CD14-positive monocyte (primary cell): ENCODE data around the gene KLK12. TPM values are rescaled to one million over a fixed set of nuclear protein-coding genes. Genes with fewer than 3 reads are reported as not detected.

Source experiments
- DNase-seq, 3 donors: peaks; one replicate each; pipeline ENCODE4 v3.0.0-alpha.2; 2011 to 2022
- H2AFZ ChIP-seq: 2 replicates; pipeline ENCODE4 v1.6.0; 2012; ENCODE audit warnings: mild to moderate bottlenecking, low read depth, low read length, inconsistent platforms; ENCODE audit not compliant: insufficient read depth, poor library complexity, severe bottlenecking
- H3K27ac ChIP-seq, 2 donors: 1 replicate in 1 of 2; 2 replicates in 1 of 2; pipeline ENCODE4 v1.5.1; 2012 to 2013; ENCODE audit warnings: low read length in 2 of 2, control low read depth in 1 of 2, inconsistent platforms in 1 of 2, low read depth in 1 of 2, mild to moderate bottlenecking in 1 of 2
- H3K27me3 ChIP-seq, 2 donors: one replicate each; pipeline versions ENCODE4 v1.6.0 to v1.6.1; 2011 to 2013; ENCODE audit warnings: low read length in 2 of 2; ENCODE audit not compliant: control insufficient read depth in 2 of 2, insufficient read depth in 2 of 2
- H3K36me3 ChIP-seq, 2 donors: replicated peaks in 1 of 2; 1 replicate in 1 of 2; 2 replicates in 1 of 2; pipeline versions ENCODE4 v1.5.1 to v1.6.1; 2012 to 2013; ENCODE audit warnings: low read length in 2 of 2, control low read depth in 1 of 2, inconsistent platforms in 1 of 2, mild to moderate bottlenecking in 1 of 2; ENCODE audit not compliant: insufficient read depth in 2 of 2, control insufficient read depth in 1 of 2
- H3K4me1 ChIP-seq, 2 donors: 1 replicate in 1 of 2; 2 replicates in 1 of 2; pipeline versions ENCODE4 v1.5.1 to v1.6.1; 2012 to 2013; ENCODE audit warnings: low read length in 2 of 2, control low read depth in 1 of 2, inconsistent platforms in 1 of 2, mild to moderate bottlenecking in 1 of 2, moderate library complexity in 1 of 2; ENCODE audit not compliant: insufficient read depth in 2 of 2, control insufficient read depth in 1 of 2
- H3K4me2 ChIP-seq: replicated peaks from 2 replicates; pipeline ENCODE3; 2012; ENCODE audit warnings: low read length, moderate library complexity, mild to moderate bottlenecking; ENCODE audit not compliant: poor library complexity, severe bottlenecking; ENCODE audit errors: extremely low read depth
- H3K4me3 ChIP-seq, 3 experiments: fragments of 200-600 bp in 1 of 3; sonication (generic) in 1 of 3; replicated peaks in 1 of 3; 1 replicate in 2 of 3; 2 replicates in 1 of 3; pipeline ENCODE4 v1.5.1; 2011 to 2013; ENCODE audit warnings: low read length in 3 of 3, mild to moderate bottlenecking in 3 of 3, control low read depth in 2 of 3, low read depth in 2 of 3, inconsistent platforms in 1 of 3, moderate library complexity in 1 of 3
- H3K79me2 ChIP-seq: 2 replicates; pipeline ENCODE4 v1.6.0; 2012; ENCODE audit warnings: mild to moderate bottlenecking, control low read depth, inconsistent platforms, low read length, moderate library complexity; ENCODE audit not compliant: insufficient read depth
- H3K9ac ChIP-seq: 2 replicates; pipeline ENCODE4 v1.6.0; 2017; ENCODE audit warnings: low read length, mild to moderate bottlenecking; ENCODE audit not compliant: insufficient read depth, poor library complexity, severe bottlenecking
- H3K9me3 ChIP-seq, 2 donors: replicated peaks in 1 of 2; 1 replicate in 1 of 2; 2 replicates in 1 of 2; pipeline versions ENCODE4 v1.5.1 to v1.6.1; 2012 to 2013; ENCODE audit warnings: low read length in 2 of 2, control low read depth in 1 of 2; ENCODE audit not compliant: control insufficient read depth in 1 of 2, insufficient read depth in 1 of 2
- H4K20me1 ChIP-seq: 2 replicates; pipeline ENCODE4 v1.6.0; 2012; ENCODE audit warnings: mild to moderate bottlenecking, low read length, control low read depth, moderate library complexity; ENCODE audit not compliant: insufficient read depth
- H3K27ac Mint-ChIP-seq, 7 donors: one replicate each; pipeline ENCODE4 v1.8.0; 2020; ENCODE audit warnings: mild to moderate bottlenecking in 7 of 7, mixed read lengths in 7 of 7, moderate library complexity in 6 of 7, inconsistent platforms in 2 of 7
- H3K27me3 Mint-ChIP-seq, 3 donors: one replicate each; pipeline ENCODE4 v1.8.0; 2021 to 2022; ENCODE audit warnings: low read depth in 3 of 3, mild to moderate bottlenecking in 3 of 3, mixed read lengths in 3 of 3, moderate library complexity in 3 of 3, inconsistent platforms in 1 of 3
- H3K36me3 Mint-ChIP-seq, 2 donors: one replicate each; pipeline ENCODE4 v1.8.0; 2020; ENCODE audit warnings: mixed read lengths in 2 of 2, inconsistent platforms in 1 of 2, mild to moderate bottlenecking in 1 of 2
- H3K4me1 Mint-ChIP-seq: one replicate; pipeline ENCODE4 v1.8.0; 2020; ENCODE audit warnings: mild to moderate bottlenecking, mixed read lengths
- H3K4me3 Mint-ChIP-seq, 2 donors: one replicate each; pipeline ENCODE4 v1.8.0; 2020; ENCODE audit warnings: mild to moderate bottlenecking in 2 of 2, mixed read lengths in 2 of 2, moderate library complexity in 1 of 2
- H3K9me3 Mint-ChIP-seq, 7 donors: one replicate each; pipeline ENCODE4 v1.8.0; 2020 to 2022; ENCODE audit warnings: mixed read lengths in 7 of 7, mild to moderate bottlenecking in 6 of 7, moderate library complexity in 6 of 7, inconsistent platforms in 2 of 7
- WGBS: methylation state at CpG from one replicate; pipeline ENCODE4 v1.1.5; 2013; ENCODE audit warnings: missing lambda C conversion rate; ENCODE audit not compliant: insufficient coverage; 5-methylcytosine and 5-hydroxymethylcytosine counted together
- intact Hi-C, 2 donors: fragments of 100-400 bp; cut with micrococcal nuclease; formaldehyde crosslinking; loops; one replicate each; pipeline versions ENCODE4 v1.15.0 to v1.15.1; 2023
- polyA plus RNA-seq, 3 donors: library from polyadenylated mRNA; depleted of rRNA in 1 of 3; unstranded in 2 of 3; stranded (reverse) in 1 of 3; fragments of 300-500 nt in 2 of 3; fragments of >200 nt in 1 of 3; fragmentation: Illumina TruSeq in 2 of 3; gene quantifications; 1 replicate in 2 of 3; 2 replicates in 1 of 3; pipeline ENCODE4 v1.2.3, GENCODE V29; 2012 to 2021
- TF ChIP-seq, protein P1 (sequence below): fragments of 200-600 bp; IDR thresholded peaks from one replicate; pipeline ENCODE4 v1.8.0; 2022; ENCODE audit warnings: antibody characterized with exemption, mild to moderate bottlenecking

The KLK12 gene
- polyA plus RNA-seq, 3 donors: not detected

DNA sequence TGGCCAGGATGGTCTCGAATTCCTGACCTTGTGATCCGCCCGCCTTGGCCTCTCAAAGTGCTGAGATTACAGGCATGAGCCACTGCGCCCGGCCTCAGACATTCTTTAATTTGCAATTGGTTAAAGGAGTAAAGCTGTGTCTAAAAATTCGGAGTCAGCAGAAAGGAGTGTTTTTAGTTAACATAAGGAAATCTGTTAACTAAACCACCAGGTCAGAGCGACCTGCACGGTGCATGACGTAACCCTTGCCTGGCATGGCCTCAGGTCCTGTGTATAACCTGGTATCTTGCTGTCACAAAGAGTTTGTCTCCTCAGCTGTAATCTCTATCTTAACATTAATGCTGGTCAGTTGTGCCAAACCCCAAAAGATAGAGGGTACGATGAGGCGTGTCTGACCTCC lies 9.5 kb upstream of the KLK12 start:
- Mint-ChIP-seq H3K27me3 (peaks cover 8 to 23% (median 21%) of the 10 kb centered on the region in 3 donors), H3K4me3 (no peak overlapping the region), H3K9me3 (peaks cover 0 to 17% (median 0%) of the 10 kb centered on the region in 7 donors), H3K4me1 (no peaks in the 10 kb centered on the region), H3K27ac (no peak overlapping the region), H3K36me3 (no peaks in the 10 kb centered on the region)
- DNase-seq: no peak
- Histone ChIP-seq H2AFZ (no peak overlapping the region), H3K36me3 (no peaks in the 10 kb centered on the region), H3K4me2 (no peak overlapping the region), H3K27ac (no peak overlapping the region), H3K9ac (no peak overlapping the region), H3K4me3 (no peak overlapping the region), H3K79me2 (no peaks in the 10 kb centered on the region), H3K27me3 (peaks cover 0 to 5% of the 10 kb centered on the region in 2 donors), H4K20me1 (no peaks in the 10 kb centered on the region), H3K9me3 (no peaks in the 10 kb centered on the region), H3K4me1 (no peaks in the 10 kb centered on the region)
- WGBS: 100% methylated on average over 4 of the region's 11 CpGs
- intact Hi-C loops: no loop called here
- TF ChIP-seq, protein P1, sequence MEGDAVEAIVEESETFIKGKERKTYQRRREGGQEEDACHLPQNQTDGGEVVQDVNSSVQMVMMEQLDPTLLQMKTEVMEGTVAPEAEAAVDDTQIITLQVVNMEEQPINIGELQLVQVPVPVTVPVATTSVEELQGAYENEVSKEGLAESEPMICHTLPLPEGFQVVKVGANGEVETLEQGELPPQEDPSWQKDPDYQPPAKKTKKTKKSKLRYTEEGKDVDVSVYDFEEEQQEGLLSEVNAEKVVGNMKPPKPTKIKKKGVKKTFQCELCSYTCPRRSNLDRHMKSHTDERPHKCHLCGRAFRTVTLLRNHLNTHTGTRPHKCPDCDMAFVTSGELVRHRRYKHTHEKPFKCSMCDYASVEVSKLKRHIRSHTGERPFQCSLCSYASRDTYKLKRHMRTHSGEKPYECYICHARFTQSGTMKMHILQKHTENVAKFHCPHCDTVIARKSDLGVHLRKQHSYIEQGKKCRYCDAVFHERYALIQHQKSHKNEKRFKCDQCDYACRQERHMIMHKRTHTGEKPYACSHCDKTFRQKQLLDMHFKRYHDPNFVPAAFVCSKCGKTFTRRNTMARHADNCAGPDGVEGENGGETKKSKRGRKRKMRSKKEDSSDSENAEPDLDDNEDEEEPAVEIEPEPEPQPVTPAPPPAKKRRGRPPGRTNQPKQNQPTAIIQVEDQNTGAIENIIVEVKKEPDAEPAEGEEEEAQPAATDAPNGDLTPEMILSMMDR: no peak

GRCh38 chr19:51043497-51043896 lies 8.7 kb upstream of the KLK12 start:
- Mint-ChIP-seq H3K4me3 (no peak overlapping the region), H3K27ac (no peak overlapping the region), H3K36me3 (no peaks in the 10 kb centered on the region), H3K9me3 (peaks cover 0 to 13% (median 0%) of the 10 kb centered on the region in 7 donors), H3K4me1 (no peaks in the 10 kb centered on the region), H3K27me3 (peaks cover 8 to 22% (median 15%) of the 10 kb centered on the region in 3 donors)
- H3K27me3 ChIP-seq: peaks cover 0 to 5% of the 10 kb centered on the region in 2 donors
- 92% methylated on average over 5 of the region's 9 CpGs for WGBS
- no peaks in the 10 kb centered on the region for H4K20me1 ChIP-seq
- H3K27ac ChIP-seq: no peak overlapping the region
- H3K4me1 ChIP-seq: no peaks in the 10 kb centered on the region
- TF ChIP-seq, protein P1: no peak
- H3K36me3 ChIP-seq: no peaks in the 10 kb centered on the region
- H3K79me2 ChIP-seq: no peaks in the 10 kb centered on the region
- no peak overlapping the region for H2AFZ ChIP-seq
- H3K4me3 ChIP-seq: no peak overlapping the region
- no peaks in the 10 kb centered on the region for H3K9me3 ChIP-seq
- H3K4me2 ChIP-seq: no peak overlapping the region
- H3K9ac ChIP-seq: no peak overlapping the region
- DNase-seq: no peak
- intact Hi-C loops: no loop called here
